Measurements from ENCODE around the gene ARHGEF16. TPM values are rescaled to one million over a fixed set of nuclear protein-coding genes. Genes with fewer than 3 reads are reported as not detected.

ARHGEF16 gene
- total RNA-seq, 1 donor from 2014 or later = 2.0 TPM

- no peak for TF ChIP-seq CTCF (IDR thresholded peaks at IDR 0.05)
- H3K9me3 Mint-ChIP-seq (ENCODE audit: low read depth) = peaks cover 26% of the 10 kb centered on the region
- H3K27ac Mint-ChIP-seq (ENCODE audit: unreplicated experiment) = no peak overlapping the region
- no peak overlapping the region for H3K4me3 Mint-ChIP-seq (ENCODE audit: unreplicated experiment)
- peaks cover 28% of the 10 kb centered on the region for H3K27me3 Mint-ChIP-seq (ENCODE audit: low read depth)
- no peaks in the 10 kb centered on the region for H3K4me1 Mint-ChIP-seq (ENCODE audit: low read depth)
- peaks cover 10% of the 10 kb centered on the region for H3K36me3 Mint-ChIP-seq (ENCODE audit: low read depth)
- DNase-seq (ENCODE audit: low spot score) = no peak
Observed at GRCh38 chr1:3443807-3444206, 10.7 kb upstream of the ARHGEF16 start.

GRCh38 chr1:3444298-3444697 is 10.2 kb upstream of the ARHGEF16 start:
- Mint-ChIP-seq H3K9me3 (ENCODE audit: low read depth) (peaks cover 26% of the 10 kb centered on the region), H3K27ac (ENCODE audit: unreplicated experiment) (no peak overlapping the region), H3K4me3 (ENCODE audit: unreplicated experiment) (no peak overlapping the region), H3K27me3 (ENCODE audit: low read depth) (peaks cover 29% of the 10 kb centered on the region), H3K4me1 (ENCODE audit: low read depth) (no peaks in the 10 kb centered on the region), H3K36me3 (ENCODE audit: low read depth) (peaks cover 10% of the 10 kb centered on the region)
- no peak for TF ChIP-seq CTCF (IDR thresholded peaks at IDR 0.05)
- DNase-seq (ENCODE audit: low spot score) = peak; percentile 75

- TF ChIP-seq CTCF (IDR thresholded peaks at IDR 0.05) = no peak
- H3K9me3 Mint-ChIP-seq (ENCODE audit: low read depth) = peaks cover 26% of the 10 kb centered on the region
- DNase-seq (ENCODE audit: low spot score) = peak; percentile 58
- H3K4me1 Mint-ChIP-seq (ENCODE audit: low read depth) = no peaks in the 10 kb centered on the region
- no peak overlapping the region for H3K4me3 Mint-ChIP-seq (ENCODE audit: unreplicated experiment)
- H3K36me3 Mint-ChIP-seq (ENCODE audit: low read depth) = peaks cover 10% of the 10 kb centered on the region
- peaks cover 33% of the 10 kb centered on the region for H3K27me3 Mint-ChIP-seq (ENCODE audit: low read depth)
- H3K27ac Mint-ChIP-seq (ENCODE audit: unreplicated experiment) = no peak overlapping the region
Observed at GRCh38 chr1:3444736-3445135, 9.7 kb upstream of the ARHGEF16 start.

GRCh38 chr1:3450202-3450863 is 4.1 kb upstream of the ARHGEF16 start:
- H3K9me3 Mint-ChIP-seq (ENCODE audit: low read depth) = peaks cover 22% of the 10 kb centered on the region
- H3K4me3 Mint-ChIP-seq (ENCODE audit: unreplicated experiment) = no peak overlapping the region
- no peak for DNase-seq (ENCODE audit: low spot score)
- H3K4me1 Mint-ChIP-seq (ENCODE audit: low read depth) = no peaks in the 10 kb centered on the region
- H3K27me3 Mint-ChIP-seq (ENCODE audit: low read depth) = peaks cover 16% of the 10 kb centered on the region
- TF ChIP-seq CTCF (IDR thresholded peaks at IDR 0.05) = no peak
- peaks cover 6% of the 10 kb centered on the region for H3K36me3 Mint-ChIP-seq (ENCODE audit: low read depth)
- H3K27ac Mint-ChIP-seq (ENCODE audit: unreplicated experiment) = no peak overlapping the region

- peak; percentile 65 for DNase-seq (ENCODE audit: low spot score)
- Mint-ChIP-seq H3K27me3 (ENCODE audit: low read depth) (peaks cover 16% of the 10 kb centered on the region), H3K27ac (ENCODE audit: unreplicated experiment) (no peak overlapping the region), H3K4me3 (ENCODE audit: unreplicated experiment) (no peak overlapping the region), H3K9me3 (ENCODE audit: low read depth) (peaks cover 20% of the 10 kb centered on the region), H3K36me3 (ENCODE audit: low read depth) (peaks cover 6% of the 10 kb centered on the region), H3K4me1 (ENCODE audit: low read depth) (no peaks in the 10 kb centered on the region)
- TF ChIP-seq CTCF (IDR thresholded peaks at IDR 0.05) = no peak
Observed at GRCh38 chr1:3450983-3451382, 3.5 kb upstream of the ARHGEF16 start.
